PFSK-1 (cell line): ENCODE measurements around the gene DLGAP1.

Experiments used
- POLR2AphosphoS5 ChIP-seq: IDR thresholded peaks from 2 replicates; pipeline ENCODE4 v1.6.1; 2012; ENCODE audit warnings: low read depth, mild to moderate bottlenecking, control low read depth, low read length, moderate library complexity
- SIN3A ChIP-seq: IDR thresholded peaks from 2 replicates; pipeline ENCODE4 v1.6.1; 2012; ENCODE audit warnings: mild to moderate bottlenecking, low read length, moderate library complexity, borderline replicate concordance; ENCODE audit not compliant: insufficient read depth
- TAF1 ChIP-seq: IDR thresholded peaks from 2 replicates; pipeline ENCODE4 v1.6.1; 2012; ENCODE audit warnings: low read length, control low read depth, borderline replicate concordance; ENCODE audit not compliant: insufficient read depth

DNA sequence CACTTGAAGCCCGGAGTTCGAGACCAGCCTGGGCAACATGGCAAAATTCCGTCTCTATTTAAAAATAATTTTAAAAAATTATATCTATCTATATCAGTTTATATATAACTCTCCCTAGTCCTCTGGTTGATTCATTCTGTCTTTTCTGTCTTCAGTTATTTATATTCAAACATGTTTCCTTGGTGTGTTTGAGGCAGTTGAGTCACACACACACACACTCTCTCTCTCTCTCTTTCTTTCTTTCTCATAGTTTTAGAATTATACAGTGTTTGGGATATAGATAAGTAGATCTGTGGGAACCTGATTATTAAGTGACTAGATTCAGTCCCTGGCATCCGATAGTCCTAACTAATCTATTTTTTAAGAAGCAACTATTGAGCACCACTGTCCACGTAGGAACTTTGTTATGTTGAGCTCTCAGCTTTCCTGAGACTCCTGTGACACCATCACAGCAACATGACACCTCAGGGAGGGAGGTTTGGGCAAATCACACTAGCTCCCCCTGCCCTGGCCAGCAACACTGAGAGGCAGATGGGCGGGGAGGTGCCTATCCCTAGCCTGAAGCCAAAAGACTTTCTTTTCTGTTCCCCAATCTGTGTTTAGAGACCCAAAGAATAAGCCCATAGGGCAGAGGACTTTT, 482.7 kb downstream of the DLGAP1 start:
- TF ChIP-seq TAF1 (no peak), POLR2AphosphoS5 (no peak), SIN3A (no peak)
